CD4-positive, alpha-beta T cell treated with Interferon gamma for 1 hour (primary cell): ENCODE measurements around the gene RHOV.

ENCODE experiments used
- DNase-seq: peaks from one replicate; pipeline ENCODE4 v3.0.0-alpha.2; 2020

The RHOV gene, protein sequence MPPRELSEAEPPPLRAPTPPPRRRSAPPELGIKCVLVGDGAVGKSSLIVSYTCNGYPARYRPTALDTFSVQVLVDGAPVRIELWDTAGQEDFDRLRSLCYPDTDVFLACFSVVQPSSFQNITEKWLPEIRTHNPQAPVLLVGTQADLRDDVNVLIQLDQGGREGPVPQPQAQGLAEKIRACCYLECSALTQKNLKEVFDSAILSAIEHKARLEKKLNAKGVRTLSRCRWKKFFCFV

DNA sequence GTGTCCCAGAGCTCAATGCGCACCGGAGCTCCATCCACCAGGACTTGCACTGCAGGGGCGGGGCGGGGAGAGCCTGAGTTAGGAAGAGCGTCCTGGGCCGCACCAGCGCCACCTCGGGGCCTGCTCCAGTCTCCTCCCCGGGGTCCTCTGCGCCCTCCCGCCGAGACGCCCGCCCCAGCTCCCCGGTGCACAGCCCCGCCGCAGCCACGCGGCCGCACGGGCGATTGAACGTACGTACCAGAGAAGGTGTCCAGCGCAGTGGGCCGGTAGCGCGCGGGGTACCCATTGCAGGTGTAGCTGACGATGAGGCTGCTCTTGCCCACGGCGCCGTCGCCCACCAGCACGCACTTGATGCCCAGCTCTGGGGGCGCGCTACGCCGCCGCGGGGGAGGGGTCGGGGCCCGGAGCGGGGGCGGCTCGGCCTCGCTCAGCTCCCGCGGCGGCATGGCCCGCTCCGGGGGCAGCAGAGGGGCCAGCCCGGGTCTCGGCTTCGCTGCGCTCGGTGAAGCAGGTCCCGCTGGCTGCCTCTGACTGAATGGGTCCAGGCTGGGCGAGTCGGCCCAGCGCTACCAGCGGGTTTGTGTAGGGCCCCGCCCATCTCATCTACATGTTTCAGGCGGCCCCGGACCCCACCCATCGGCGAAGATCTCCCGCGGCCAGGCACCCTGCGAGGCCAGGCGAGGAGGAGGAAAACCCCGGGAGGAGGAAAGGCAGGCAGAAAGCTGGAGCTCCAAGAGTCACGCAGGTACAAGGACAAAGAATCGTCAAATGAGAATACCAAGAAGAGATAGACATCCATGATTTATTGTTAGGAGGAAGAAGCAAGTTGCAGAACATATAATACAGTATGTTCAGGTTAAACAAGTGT lies at the start of gene RHOV:
TSS of gene RHOV (minus strand) at position 541 of the 868 bp plus-strand sequence. CDS start at position 446, 95 bp downstream.
- peak; percentile 49 for DNase-seq

DNA sequence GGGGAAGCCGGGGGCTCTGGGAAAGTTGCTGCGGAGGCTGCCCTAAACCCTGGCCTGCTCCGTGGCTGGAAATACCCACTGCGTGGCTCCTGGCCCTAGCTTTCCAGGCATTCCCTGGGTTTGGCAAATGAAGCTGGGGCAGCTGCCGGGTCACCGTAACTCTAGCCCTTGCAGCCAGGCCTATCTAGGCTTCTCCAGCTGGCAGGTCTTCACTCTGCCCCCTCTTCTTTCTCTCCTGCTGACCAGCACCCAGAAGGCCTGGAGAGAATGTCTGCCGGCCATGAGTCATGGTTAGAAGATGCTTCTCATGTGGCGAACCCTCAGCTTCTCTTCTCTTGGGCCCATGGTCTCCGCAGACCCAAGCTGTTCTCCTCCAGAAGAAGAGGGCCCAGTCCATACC lies 49.5 kb upstream of the RHOV start:
- no peak for DNase-seq

DNA sequence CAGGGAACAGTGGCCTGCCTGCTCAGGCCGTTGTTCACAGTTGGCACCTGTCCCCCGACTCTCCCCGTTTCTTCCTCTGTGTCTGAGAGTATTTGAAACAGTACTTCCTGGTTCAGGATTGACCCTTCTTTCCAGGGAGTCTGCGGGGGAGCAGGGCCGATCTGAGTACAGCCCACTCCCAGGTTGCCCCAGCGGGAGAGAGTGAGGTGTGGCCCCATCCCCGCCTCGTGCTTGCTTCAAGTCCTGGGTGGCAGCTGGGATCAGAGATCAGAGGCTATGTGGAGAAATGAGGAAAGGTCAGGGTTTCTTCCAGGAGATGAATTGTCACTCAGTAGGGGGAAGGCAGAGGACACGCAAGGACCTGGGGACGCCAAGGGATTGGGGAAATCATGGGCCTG lies 48.6 kb upstream of the RHOV start:
- DNase-seq: no peak

DNA sequence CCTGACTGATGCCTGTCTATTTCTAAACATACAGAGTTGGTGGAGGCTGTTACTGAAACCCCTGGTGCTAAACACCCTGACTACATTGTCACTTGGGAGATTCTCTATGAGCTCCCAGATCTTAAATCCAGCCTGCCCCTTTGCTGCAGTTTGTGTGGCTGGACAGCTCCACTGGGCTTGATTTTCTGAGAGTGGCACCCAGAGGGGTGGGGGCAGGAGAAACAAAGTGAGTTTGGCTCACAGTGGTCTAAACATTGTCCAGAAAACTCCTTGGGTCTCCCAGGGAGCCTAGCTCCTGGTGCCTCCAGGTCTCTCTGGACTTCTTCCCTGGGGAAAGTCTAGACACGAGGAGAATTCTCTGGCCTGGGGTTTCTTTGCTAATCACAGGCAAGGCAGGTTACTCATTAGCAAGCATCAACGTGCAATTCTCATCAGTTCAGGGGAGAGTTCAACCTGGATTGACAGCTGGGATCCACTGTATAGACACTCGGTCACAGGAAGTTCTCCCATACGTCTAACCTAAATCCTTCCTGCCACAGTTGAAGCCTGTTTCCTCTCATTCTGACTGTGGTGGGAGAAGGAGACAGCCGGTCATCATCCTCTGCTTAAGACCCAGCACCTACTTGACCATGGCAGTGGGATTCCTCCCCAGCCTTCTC lies 48.0 kb upstream of the RHOV start:
- DNase-seq: no peak

DNA sequence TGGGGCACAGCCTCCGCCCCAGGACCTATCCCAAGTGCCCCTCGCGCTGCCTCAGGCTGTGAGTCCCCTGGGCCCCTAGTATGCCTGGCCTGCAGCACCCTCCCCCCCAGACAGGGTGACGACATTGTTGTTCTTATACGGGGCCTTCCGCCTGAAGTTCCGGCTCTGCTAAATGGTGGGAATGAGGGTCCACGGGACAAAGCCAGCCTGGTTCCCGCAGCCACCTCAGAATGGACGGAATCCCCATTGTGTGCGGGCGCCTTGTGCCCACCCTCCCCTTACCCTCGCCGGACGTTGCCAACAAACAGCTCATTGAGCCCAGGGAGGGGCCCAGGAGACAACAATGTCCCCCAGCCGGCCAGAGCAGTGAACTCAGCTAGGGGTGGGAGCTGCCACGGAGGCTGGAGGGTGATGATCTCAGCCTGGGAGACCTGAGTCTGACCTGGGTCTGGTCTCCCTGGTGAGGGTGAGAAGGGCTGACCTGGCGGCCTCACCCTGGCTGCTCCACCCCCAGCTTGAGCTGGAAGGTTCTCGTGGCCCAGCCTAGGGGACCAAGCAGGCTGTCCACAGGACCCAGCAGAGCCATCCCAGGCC lies 44.9 kb upstream of the RHOV start:
- DNase-seq: no peak

DNA sequence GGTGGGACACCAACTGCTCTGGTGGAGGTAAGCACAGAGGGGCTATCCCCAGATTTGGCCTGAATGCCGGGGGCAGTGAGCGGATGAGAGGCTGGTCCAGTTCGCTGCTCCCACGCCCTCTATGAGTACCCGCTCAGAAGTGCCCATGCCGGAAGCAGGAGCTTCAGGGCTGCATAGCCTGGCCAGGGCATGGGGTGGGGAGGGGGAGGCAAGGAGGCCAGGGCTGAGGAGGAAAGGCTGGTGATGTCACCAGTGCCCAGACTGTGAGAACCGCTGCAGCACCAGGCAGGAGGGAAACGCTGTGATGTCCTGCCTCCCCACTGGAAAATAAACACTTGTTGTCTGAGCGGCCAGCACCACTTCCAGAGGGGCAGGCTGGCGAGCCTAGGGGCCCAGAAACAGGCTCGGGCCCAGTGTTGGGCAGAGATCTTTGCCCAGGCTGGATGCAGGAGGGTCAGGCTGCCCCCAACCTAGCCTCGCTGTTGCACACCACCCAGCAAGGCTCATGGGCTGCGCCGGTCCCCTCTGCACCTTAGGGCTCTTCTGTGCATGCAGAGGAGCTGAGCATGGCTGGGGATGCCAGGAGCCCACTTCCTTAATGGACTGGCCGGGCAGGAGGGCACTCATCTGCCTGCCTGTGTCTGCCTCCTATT lies 44.2 kb upstream of the RHOV start:
- no peak for DNase-seq

DNA sequence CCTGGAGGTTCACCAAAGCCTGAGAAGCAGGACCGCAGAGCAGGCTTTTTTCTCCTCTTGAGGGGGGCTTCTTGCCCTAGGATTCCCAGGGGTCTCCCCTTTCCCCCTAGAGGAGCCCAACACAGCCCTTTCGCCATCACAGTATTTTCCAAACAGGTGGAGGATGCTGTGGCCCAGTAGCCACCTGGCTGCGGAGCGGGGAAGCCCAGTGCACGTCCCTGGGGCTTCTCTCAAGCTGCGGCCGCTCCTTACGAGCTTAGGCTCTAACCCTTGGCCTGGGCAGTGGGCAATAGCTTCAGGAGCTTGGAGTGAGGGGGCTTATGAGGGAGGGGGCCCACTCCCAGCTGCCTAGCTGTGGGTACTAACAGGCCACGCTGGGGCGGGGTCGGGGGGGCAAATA lies 43.6 kb upstream of the RHOV start:
- DNase-seq: no peak

DNA sequence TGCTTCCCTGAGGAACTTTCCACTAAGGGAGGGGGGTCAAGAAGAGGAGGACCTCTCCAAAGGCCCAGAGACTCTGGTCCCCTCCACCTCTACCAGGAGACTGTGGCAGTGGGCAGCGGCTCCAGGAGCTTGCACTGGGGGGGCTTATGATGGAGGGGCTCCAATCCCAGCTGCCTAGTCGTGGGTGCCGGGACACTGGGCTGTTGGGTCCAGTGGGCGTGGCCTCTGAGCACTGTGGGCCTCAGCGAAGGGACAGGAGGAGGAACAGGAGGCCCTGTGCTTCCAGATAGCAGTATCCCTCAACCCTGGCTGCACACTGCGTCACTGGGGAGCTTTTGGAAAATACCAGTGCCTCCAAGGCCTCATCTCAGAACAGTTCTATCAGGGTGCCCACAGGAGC lies 41.6 kb upstream of the RHOV start:
- DNase-seq: no peak

DNA sequence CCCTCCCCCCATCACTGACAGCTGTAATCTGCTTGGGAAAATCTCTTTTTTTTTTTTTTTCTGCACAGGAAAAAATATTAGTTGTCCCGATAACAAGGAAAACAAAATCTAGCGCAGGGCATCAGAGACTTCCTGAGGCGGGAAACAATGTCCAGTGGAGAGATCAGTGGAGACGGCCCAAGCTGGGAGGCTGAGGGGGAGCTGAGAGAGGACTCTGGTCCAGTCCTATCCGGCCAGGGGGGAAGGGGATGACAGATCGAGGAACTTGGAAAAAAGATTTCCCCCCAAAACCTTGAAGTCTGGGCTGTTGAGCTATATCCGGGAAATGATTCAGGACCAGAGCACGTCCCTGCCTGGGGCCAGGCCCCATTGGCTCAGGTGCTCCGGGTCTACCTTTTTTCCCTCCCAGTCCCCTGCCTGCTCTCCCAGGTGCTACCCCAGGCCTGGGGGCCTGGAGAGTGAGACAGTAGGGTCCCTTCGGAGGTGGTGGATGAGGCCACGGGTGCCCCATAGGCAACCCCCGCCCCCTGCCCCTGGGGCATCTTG lies 41.2 kb upstream of the RHOV start:
- no peak for DNase-seq

DNA sequence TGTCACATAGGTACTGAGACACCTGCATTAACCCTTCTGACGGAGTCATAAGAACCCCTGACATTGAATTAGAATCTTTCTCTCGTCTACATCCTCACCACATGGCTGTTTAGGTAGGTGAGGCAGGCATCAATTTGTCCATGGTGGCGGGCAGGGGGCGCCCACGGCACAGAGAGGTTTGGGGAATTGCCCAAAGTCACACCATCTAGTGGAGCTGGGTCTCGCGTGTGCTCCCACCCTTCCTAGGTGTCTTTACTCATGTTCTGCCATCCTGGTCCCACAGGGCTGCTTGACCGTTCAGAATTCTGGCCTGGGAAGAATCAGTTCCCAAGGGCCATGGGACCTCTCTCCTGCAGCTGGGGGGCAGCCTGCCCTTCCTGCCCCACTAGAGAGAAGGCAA lies 40.5 kb upstream of the RHOV start:
- no peak for DNase-seq

DNA sequence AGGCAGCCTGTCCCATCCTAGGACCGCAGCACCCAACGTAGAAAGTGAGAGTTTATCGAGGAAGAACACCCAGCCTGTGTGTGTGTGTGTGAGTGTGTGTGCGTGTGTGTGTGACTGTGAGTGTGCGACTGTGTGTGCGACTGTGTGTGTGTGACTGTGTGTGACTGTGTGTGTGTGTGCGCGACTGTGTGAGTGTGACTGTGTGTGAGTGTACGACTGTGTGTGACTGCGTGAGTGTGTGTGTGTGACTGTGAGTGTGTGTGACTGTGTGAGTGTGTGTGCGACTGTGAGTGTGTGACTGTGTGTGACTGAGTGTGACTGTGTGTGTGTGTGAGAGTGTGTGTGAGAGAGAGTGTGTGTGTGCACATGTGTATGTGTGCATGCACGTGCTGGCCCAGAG lies 40.0 kb upstream of the RHOV start:
- no peak for DNase-seq

DNA sequence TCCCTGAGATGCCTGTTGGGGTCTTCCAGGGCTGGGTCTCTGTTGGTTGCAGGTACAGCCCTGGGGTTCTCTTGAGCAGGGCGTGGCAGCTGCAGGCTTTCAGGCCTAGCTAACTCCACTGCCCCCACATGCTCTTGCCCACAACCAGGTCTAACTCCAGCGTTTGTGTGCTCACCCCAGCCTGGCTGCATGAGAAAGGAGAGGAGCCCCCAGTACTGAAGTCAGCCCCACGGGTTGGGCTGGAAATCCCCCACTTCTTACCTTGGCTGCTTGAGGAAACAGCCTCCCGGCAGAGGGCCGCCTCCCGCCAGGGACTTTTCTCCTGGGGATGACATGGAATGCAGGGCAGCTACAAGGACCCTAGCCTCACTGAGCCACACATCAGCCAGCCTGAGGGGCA lies 38.4 kb upstream of the RHOV start:
- no peak for DNase-seq

DNA sequence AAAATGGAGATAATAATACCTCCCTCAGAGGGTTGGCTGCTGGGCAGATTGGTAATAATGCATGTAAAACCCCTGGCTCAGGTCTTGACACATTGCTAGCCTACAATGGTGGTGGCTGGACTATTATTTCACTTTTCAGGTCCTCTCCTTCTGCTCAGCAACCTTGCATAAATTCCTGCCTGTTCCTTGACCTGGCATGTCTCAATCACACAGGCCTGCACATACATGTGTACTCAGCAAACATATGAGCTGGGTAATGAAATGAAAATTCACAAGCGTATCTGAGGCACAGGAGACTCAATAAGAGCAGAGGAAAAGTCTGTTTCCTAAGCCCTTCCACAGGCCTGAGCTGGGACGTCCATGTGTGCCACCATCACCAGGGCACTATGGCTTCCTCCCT lies 37.7 kb upstream of the RHOV start:
- DNase-seq: no peak

DNA sequence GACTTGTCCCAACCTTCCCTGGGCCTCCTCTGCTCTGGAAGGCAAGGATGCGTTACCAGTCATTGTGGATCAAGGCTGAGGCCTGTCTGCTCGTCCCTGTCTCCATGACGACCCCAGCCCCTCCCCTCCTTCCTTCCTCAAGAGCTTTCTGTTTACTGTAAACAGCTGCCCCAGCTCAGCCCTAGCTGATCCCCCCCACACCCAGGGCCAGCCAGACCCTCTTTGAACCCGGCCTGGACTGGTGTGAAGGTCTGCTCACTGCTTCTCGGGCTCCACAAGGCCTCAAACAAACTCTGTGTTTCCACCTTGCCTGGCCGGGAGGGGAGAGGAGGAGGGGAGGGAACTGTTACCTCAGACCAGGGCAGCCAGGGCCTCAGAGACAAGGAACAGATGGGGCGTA lies 37.1 kb upstream of the RHOV start:
- DNase-seq: no peak

DNA sequence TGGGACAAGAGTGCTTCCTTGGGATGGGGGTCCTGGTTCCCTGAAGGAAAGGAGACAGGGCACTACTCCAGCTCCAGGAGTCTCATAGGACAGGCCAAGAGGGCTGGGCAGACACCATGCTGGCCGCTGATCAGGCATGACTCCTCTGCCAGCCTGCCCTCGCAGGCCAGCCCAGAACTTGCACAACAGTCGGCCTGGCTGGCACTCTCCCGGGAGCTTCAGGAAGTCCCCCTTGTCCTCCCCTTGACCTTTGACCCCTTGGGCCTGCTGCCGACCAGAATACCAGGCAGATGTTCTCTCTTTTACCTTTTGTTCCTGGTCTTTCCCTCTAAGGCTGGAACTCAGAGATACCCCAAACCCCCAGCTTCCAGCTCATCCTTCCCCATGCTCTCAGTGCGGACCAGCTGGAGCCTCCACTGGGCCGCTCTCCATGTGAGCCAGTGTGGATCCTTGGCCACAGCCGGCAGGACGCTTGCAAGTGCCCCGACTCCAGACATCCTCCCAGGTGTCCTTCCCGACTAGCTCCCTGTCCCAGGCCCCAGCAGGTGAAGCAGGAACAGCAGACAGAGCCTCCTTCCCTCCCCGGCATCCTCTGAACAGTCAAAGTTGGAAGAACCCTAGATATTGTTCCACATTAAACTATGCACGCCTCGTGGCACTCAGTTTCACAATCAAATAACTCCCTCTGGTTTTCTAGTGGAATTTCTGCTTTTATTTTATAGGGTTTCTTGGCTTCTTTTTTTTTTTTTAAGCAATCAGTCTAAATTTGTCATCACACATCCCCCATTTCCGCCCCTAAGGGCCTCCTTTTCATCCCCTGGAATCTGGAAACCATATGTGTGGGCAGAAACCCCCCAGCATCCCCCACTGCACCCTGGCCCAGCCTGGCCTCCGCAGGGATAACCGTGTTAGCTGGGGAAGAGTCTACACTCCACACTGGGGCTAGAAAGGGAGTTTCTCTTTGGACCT lies 35.9 kb upstream of the RHOV start:
- DNase-seq: peak; percentile 34

DNA sequence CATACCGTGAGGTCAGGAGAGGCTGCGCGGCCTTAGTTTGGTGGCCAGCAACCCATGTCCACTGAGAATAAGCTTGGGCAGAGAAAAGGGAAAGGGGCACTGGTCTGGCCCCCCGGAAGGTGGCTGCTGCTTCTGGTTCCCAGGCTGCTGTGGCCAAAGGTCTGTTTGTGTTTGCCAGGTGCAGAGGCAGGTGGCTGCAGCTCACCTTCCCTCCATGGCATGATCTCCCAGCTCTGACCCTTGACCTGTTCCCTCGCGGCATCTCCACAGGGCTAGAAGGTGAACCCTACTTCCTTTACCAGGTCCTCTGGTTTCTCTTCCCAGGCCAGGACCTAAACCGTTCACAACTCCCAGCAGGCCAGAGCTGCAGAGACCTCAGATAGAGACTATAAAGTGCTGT lies 34.1 kb upstream of the RHOV start:
- no peak for DNase-seq

DNA sequence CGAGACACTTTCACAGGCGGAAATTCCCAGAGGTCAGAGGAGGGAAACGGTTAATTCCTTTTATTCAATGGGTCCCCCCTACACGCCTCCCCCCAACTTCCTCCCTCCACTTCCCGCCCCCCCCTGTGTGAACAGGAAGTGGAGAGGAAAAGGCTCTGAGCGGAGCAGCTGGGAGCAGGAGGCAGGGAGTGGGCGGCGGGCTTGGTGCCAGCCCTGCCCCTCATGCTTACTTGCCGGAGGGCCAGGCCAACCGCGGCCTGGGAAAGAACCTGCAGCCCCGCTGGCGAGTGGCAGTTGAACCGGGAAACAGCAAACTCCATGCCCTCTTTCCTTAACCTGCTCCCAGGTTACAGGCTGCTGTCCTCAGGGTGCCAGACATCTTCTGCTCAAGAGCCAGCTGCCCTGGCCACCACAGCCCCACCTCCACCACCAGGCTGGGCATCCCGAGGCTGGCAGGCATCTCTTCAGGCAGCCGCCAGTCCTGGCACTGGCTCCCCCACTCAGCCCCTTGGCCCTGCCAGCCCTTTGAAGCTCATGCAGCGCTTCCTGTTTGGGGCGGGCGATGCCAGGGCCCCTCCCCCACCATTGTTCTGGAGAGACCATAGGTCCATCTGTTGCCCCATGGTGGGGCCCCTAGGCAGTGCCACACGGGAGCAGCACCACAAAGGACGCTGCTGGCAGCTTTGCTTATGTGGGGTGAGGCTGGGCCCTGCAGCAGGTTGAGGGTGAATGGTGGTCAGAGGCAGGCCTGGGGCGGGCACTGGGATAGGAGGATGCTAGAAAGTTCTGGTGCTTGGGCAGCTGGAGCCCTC lies 33.2 kb upstream of the RHOV start:
- DNase-seq: peak; percentile 71

DNA sequence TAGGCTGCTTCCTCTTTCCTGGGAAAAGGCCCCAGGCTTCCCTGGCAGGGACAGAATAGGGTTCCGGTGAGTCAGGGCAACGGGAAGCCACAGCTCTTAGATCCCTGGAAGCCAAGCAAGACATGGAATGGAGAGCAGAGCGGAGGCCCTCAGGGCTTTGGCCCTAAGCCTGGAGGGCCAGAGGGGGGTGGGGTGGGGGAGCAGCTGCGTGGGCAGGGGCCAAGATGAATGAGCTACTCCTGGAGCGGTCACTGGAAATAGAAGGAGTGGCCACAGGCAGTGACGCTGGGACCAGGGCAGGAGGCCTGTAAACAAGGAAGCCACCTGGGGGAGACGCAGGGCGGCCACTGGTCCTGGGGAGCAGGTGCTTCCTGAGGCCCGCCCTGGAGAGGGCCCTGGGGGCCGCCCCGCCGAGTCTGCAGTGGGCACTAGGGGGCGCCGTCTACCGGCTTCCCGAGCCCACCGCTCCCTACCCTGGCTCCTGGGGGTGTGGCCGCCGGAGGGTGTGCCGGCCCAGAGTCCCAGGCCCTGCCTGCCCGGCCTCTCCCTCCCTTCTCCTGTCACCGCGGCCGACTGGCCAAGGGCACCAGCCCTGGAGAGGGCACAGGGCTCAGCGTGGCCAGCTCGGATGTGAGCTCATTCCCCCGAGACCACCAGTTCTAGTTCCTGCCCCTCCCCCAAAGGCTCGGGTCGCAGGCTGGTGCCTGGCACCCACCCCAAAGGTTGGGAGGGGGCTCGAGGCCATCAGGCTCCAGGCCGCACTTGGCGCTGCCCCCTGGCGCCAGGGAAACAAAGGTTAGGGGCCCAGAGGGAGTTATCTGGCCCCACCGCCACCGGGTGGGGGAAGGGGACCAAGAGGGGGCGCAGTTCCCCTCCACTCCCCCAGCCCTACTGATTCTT lies 32.3 kb upstream of the RHOV start:
- DNase-seq: peak; percentile 84

DNA sequence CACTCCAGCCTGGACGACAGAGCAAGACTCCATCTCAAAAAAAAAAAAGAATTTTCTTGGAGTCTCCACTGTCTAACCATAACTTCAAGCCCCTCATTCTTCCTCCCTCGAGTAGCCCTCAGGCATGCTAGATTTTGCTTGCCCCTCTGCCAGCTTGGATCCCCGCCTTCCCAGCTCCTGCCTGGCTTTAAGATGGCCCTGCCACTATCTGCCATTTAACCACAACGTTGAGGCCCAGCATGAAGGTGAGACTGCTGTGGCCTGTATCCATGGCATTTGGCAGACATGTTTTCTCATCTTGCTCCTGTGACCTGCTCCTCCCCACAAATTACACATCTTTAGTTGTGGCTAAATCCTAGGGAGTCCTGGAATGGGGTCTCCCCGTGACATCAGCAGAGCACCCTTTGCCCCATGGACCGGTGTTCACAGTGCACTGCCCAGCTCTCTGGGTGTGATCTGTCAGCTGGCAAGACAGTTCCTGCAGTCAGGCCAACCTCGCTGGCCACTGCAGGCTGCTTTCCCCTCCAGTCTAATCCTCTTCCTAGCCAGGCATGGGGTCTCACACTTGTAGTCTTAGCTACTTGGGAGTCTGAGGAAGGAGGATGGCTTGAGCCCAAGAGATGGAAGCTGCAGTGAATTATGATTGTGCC lies 30.6 kb upstream of the RHOV start:
- DNase-seq: no peak
